Neural cell (in vitro differentiated cells): ENCODE measurements around the gene DYNLRB1. TPM values are rescaled to one million over a fixed set of nuclear protein-coding genes. Genes with fewer than 3 reads are reported as not detected.

Experiments
- H2AFZ ChIP-seq: fragments of 200-600, 300-800 bp; sonication (generic), shearing (Covaris generic); 2 replicates; pipeline ENCODE4 v1.6.0; 2014; ENCODE audit warnings: low read depth, mild to moderate bottlenecking, antibody characterized with exemption, low read length, moderate library complexity
- H3F3A ChIP-seq: fragments of 200-600 bp; shearing (Covaris generic); 2 replicates; pipeline ENCODE4 v1.6.1; 2016; ENCODE audit warnings: mild to moderate bottlenecking, moderate library complexity, mixed read lengths, antibody characterized with exemption, low read length; ENCODE audit not compliant: insufficient read depth, poor library complexity, severe bottlenecking
- H3K27ac ChIP-seq: fragments of 200-600, 300-800 bp; sonication (generic), shearing (Covaris generic); 2 replicates; pipeline ENCODE4 v1.5.1; 2014; ENCODE audit warnings: mild to moderate bottlenecking, low read length, moderate library complexity
- H3K27me3 ChIP-seq: fragments of 300-800, 200-600 bp; sonication (generic), shearing (Covaris generic); 2 replicates; pipeline ENCODE4 v1.6.0; 2014; ENCODE audit warnings: mild to moderate bottlenecking, low read depth, low read length, moderate library complexity; ENCODE audit not compliant: insufficient read depth
- H3K36me3 ChIP-seq: fragments of 300-800, 200-600 bp; sonication (generic), shearing (Covaris generic); 2 replicates; pipeline ENCODE4 v1.5.1; 2014; ENCODE audit warnings: mild to moderate bottlenecking, antibody characterized with exemption, low read length, moderate library complexity; ENCODE audit not compliant: insufficient read depth
- H3K4me2 ChIP-seq: fragments of 300-800, 200-600 bp; sonication (generic), shearing (Covaris generic); 2 replicates; pipeline ENCODE4 v1.6.0; 2014; ENCODE audit warnings: mild to moderate bottlenecking, low read length
- H3K4me3 ChIP-seq: fragments of 300-800, 200-600 bp; sonication (generic), shearing (Covaris generic); 2 replicates; pipeline ENCODE4 v1.5.1; 2014; ENCODE audit warnings: mild to moderate bottlenecking, low read length, moderate library complexity
- H3K79me2 ChIP-seq: fragments of 200-600 bp; shearing (Covaris generic); replicated peaks from 2 replicates; pipeline ENCODE4 v1.6.0; 2014; ENCODE audit warnings: mild to moderate bottlenecking, low read length, moderate library complexity; ENCODE audit not compliant: insufficient read depth
- H3K9ac ChIP-seq: fragments of 300-800, 200-600 bp; sonication (generic), shearing (Covaris generic); 2 replicates; pipeline ENCODE4 v1.6.1; 2016; ENCODE audit warnings: mild to moderate bottlenecking, low read length, mixed read lengths
- H3K9me2 ChIP-seq: fragments of 200-600 bp; shearing (Covaris generic); 2 replicates; pipeline ENCODE4 v1.6.1; 2016; ENCODE audit warnings: mild to moderate bottlenecking, low read length, mixed read lengths; ENCODE audit not compliant: insufficient read depth
- H3K9me3 ChIP-seq: fragments of 200-600, 300-800 bp; sonication (generic), shearing (Covaris generic); 2 replicates; pipeline ENCODE4 v1.6.1; 2016; ENCODE audit warnings: mild to moderate bottlenecking, mixed run types, low read length, moderate library complexity, mixed read lengths
- H4K20me1 ChIP-seq: fragments of 200-600 bp; shearing (Covaris generic); 2 replicates; pipeline ENCODE4 v1.6.1; 2016; ENCODE audit warnings: mild to moderate bottlenecking, mixed run types; ENCODE audit not compliant: insufficient read depth
- EP300 ChIP-seq: fragments of 450-650 bp; conservative IDR thresholded peaks from 2 replicates; pipeline ENCODE4 v1.6.1; 2014; ENCODE audit warnings: antibody characterized with exemption, mild to moderate bottlenecking, moderate library complexity; ENCODE audit not compliant: poor library complexity, severe bottlenecking
- EZH2 ChIP-seq: fragments of 200-600, 300-800 bp; shearing (Covaris generic), sonication (generic); IDR thresholded peaks from 2 replicates; pipeline ENCODE4 v1.6.1; 2014; ENCODE audit warnings: antibody characterized with exemption, low read length, borderline replicate concordance, mild to moderate bottlenecking; ENCODE audit not compliant: insufficient read depth, poor library complexity, severe bottlenecking
- MXI1 ChIP-seq: fragments of 450-650 bp; conservative IDR thresholded peaks from 2 replicates; pipeline ENCODE4 v1.6.1; 2014; ENCODE audit warnings: antibody characterized with exemption, mild to moderate bottlenecking; ENCODE audit not compliant: poor library complexity, severe bottlenecking
- POLR2AphosphoS5 ChIP-seq: IDR thresholded peaks from 2 replicates; pipeline ENCODE4 v1.6.1; 2012
- RAD21 ChIP-seq: fragments of 450-650 bp; conservative IDR thresholded peaks from 2 replicates; pipeline ENCODE4 v1.6.1; 2014; ENCODE audit warnings: antibody characterized with exemption, mild to moderate bottlenecking, moderate library complexity
- SMC3 ChIP-seq: fragments of 450-650 bp; conservative IDR thresholded peaks from 2 replicates; pipeline ENCODE4 v1.6.1; 2014; ENCODE audit warnings: antibody characterized with exemption, mild to moderate bottlenecking, moderate library complexity; ENCODE audit not compliant: poor library complexity
- TAF1 ChIP-seq: IDR thresholded peaks from 2 replicates; pipeline ENCODE4 v1.6.1; 2012; ENCODE audit warnings: low read depth
- polyA plus RNA-seq: library from polyadenylated mRNA; depleted of rRNA; stranded (reverse); fragments of >200 nt; gene quantifications from 2 replicates; pipeline ENCODE4 v1.2.3, GENCODE V29; 2014
- TF ChIP-seq, protein P1 (sequence below): fragments of 450-650 bp; IDR thresholded peaks from 2 replicates; pipeline ENCODE4 v1.5.1; 2014; ENCODE audit warnings: antibody characterized with exemption, mild to moderate bottlenecking, moderate library complexity; ENCODE audit not compliant: poor library complexity, severe bottlenecking
- TF ChIP-seq, protein P2 (sequence below): IDR thresholded peaks from 2 replicates; pipeline ENCODE4 v1.6.1; 2012; ENCODE audit warnings: borderline replicate concordance

The DYNLRB1 gene
- polyA plus RNA-seq, 1 donor from 2014 or later: 103 TPM

DNA sequence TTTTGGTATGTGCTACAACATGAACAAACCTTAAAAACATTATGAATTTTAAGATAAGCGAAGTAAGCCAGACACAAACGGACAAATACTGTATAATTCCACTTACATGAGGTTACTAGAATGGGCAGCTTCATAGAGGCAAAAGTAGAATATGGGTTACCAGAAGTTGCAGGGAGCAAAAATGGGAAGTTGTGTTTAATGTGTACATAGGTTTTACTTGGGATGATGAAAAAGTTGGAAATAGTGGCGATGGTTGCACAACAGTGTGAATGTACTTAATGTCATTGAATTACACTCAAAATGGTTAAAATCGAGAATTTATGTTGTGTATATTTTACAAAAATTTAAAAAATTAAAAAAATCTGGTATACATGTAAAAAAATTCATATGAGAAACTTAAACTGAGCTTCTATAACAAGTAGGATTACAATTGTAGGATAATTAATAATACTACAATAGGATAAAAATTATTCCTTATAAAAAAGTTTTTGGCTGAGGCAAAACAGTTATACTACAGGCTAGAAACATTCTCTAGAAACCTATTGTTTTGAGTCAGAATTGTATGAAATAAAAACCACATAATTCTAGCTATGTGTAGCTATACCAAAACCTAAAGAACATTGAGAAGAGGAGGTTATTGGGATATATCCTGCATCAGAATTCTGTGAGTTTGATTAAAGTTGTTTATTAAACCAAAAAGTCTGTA, 24.8 kb upstream of the DYNLRB1 start:
- no peak for TF ChIP-seq MXI1
- TF ChIP-seq EP300: no peak
- TF ChIP-seq, protein P1, sequence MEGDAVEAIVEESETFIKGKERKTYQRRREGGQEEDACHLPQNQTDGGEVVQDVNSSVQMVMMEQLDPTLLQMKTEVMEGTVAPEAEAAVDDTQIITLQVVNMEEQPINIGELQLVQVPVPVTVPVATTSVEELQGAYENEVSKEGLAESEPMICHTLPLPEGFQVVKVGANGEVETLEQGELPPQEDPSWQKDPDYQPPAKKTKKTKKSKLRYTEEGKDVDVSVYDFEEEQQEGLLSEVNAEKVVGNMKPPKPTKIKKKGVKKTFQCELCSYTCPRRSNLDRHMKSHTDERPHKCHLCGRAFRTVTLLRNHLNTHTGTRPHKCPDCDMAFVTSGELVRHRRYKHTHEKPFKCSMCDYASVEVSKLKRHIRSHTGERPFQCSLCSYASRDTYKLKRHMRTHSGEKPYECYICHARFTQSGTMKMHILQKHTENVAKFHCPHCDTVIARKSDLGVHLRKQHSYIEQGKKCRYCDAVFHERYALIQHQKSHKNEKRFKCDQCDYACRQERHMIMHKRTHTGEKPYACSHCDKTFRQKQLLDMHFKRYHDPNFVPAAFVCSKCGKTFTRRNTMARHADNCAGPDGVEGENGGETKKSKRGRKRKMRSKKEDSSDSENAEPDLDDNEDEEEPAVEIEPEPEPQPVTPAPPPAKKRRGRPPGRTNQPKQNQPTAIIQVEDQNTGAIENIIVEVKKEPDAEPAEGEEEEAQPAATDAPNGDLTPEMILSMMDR: no peak
- TF ChIP-seq TAF1: no peak
- no peak for TF ChIP-seq EZH2
- no peak for TF ChIP-seq RAD21
- no peak for TF ChIP-seq POLR2AphosphoS5
- TF ChIP-seq, protein P2, sequence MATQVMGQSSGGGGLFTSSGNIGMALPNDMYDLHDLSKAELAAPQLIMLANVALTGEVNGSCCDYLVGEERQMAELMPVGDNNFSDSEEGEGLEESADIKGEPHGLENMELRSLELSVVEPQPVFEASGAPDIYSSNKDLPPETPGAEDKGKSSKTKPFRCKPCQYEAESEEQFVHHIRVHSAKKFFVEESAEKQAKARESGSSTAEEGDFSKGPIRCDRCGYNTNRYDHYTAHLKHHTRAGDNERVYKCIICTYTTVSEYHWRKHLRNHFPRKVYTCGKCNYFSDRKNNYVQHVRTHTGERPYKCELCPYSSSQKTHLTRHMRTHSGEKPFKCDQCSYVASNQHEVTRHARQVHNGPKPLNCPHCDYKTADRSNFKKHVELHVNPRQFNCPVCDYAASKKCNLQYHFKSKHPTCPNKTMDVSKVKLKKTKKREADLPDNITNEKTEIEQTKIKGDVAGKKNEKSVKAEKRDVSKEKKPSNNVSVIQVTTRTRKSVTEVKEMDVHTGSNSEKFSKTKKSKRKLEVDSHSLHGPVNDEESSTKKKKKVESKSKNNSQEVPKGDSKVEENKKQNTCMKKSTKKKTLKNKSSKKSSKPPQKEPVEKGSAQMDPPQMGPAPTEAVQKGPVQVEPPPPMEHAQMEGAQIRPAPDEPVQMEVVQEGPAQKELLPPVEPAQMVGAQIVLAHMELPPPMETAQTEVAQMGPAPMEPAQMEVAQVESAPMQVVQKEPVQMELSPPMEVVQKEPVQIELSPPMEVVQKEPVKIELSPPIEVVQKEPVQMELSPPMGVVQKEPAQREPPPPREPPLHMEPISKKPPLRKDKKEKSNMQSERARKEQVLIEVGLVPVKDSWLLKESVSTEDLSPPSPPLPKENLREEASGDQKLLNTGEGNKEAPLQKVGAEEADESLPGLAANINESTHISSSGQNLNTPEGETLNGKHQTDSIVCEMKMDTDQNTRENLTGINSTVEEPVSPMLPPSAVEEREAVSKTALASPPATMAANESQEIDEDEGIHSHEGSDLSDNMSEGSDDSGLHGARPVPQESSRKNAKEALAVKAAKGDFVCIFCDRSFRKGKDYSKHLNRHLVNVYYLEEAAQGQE: no peak
- TF ChIP-seq SMC3: no peak
- Histone ChIP-seq H3K9me3 (no peaks in the 10 kb centered on the region), H3K4me3 (no peak overlapping the region), H3K79me2 (no peaks in the 10 kb centered on the region), H3K4me2 (no peak overlapping the region), H3K36me3 (no peaks in the 10 kb centered on the region), H3K27ac (no peak overlapping the region), H4K20me1 (no peaks in the 10 kb centered on the region), H3K9me2 (no peaks in the 10 kb centered on the region), H3K27me3 (no peaks in the 10 kb centered on the region), H2AFZ (no peak overlapping the region), H3K9ac (no peak overlapping the region), H3F3A (no peaks in the 10 kb centered on the region)

DNA sequence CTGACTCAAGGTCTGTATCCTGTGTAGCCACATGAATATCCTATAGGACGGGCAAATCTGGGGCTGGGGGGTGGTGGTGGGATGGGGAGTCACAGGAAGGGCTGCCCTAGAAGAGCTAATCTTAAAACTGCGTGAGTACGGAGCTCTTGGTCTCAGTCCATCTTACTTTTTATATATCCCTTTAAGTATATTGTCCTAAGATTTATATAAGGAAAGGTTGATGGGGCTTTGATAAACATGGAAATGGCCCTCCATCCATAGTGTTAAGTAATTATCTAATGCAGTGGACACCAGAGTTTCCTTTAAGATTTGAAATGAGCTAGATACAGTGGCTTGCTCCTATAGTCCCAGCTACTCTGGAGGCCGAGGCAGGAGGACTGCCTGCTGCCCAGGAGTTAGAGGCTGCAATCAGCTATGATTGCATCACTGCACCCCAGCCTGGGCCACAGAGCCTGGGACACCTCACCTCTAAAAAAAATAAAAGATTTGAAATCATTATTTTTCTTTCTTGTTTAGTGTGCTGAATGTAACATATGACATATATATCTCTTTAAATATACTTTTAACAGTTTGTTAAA, 24.2 kb upstream of the DYNLRB1 start:
- no peak overlapping the region for H3K4me2 ChIP-seq
- H3K4me3 ChIP-seq: no peak overlapping the region
- H3K27ac ChIP-seq: no peak overlapping the region
- no peaks in the 10 kb centered on the region for H3K27me3 ChIP-seq
- H3K79me2 ChIP-seq: no peaks in the 10 kb centered on the region
- no peak overlapping the region for H2AFZ ChIP-seq
- H3K9me3 ChIP-seq: no peaks in the 10 kb centered on the region
- H3K36me3 ChIP-seq: peaks cover 3% of the 10 kb centered on the region
- no peaks in the 10 kb centered on the region for H4K20me1 ChIP-seq
- H3K9me2 ChIP-seq: no peaks in the 10 kb centered on the region
- no peak overlapping the region for H3K9ac ChIP-seq
- TF ChIP-seq POLR2AphosphoS5 (no peak), SMC3 (no peak), EZH2 (no peak), RAD21 (no peak), EP300 (no peak)
- H3F3A ChIP-seq: no peaks in the 10 kb centered on the region
